GM04504 (cell line): ENCODE data around the gene CIT.
"Not testable (repeated sequence)": the region's sequence is repeated elsewhere in the genome, so short reads cannot be mapped to it uniquely, and the experiment has no call there.

ENCODE experiments used
- DNase-seq: peaks from one replicate; pipeline ENCODE4 v3.0.0-alpha.2; 2012; ENCODE audit warnings: low read depth

Gene CIT

GRCh38 chr12:119729871-119730270 is 147.2 kb downstream of the CIT start:
- DNase-seq = no peak

- no peak for DNase-seq
These were observed 148.7 kb downstream of the CIT start for GRCh38 chr12:119728444-119728745.

GRCh38 chr12:119727600-119728443 is 149.3 kb downstream of the CIT start:
- DNase-seq = no peak

GRCh38 chr12:119725523-119725922 is 151.6 kb downstream of the CIT start:
- DNase-seq = no peak

GRCh38 chr12:119721306-119721705 is 155.8 kb downstream of the CIT start:
- DNase-seq = no peak

GRCh38 chr12:119720349-119720748 is 156.8 kb downstream of the CIT start:
- no peak for DNase-seq

GRCh38 chr12:119718141-119718540 is 159.0 kb downstream of the CIT start:
- no peak for DNase-seq

- no peak for DNase-seq
These were observed 161.9 kb downstream of the CIT start for GRCh38 chr12:119715268-119715620.

- no peak for DNase-seq
These were observed 162.4 kb downstream of the CIT start for GRCh38 chr12:119714614-119715267.

- DNase-seq = no peak
These were observed 163.5 kb downstream of the CIT start for GRCh38 chr12:119713551-119714031.

GRCh38 chr12:119712721-119713120 is 164.4 kb downstream of the CIT start:
- DNase-seq = no peak

GRCh38 chr12:119711693-119712092 is 165.4 kb downstream of the CIT start:
- DNase-seq = no peak

GRCh38 chr12:119710965-119711551 is 166.1 kb downstream of the CIT start:
- no peak for DNase-seq

- no peak for DNase-seq
These were observed 166.7 kb downstream of the CIT start for GRCh38 chr12:119710374-119710964.

- DNase-seq = not testable (repeated sequence)
These were observed 170.7 kb downstream of the CIT start for GRCh38 chr12:119706427-119706826.

GRCh38 chr12:119705182-119705581 is 171.9 kb downstream of the CIT start:
- no peak for DNase-seq

- DNase-seq = peak; percentile 44
These were observed 172.9 kb downstream of the CIT start for GRCh38 chr12:119704065-119704747.

GRCh38 chr12:119700078-119700477 is 177.0 kb downstream of the CIT start:
- no peak for DNase-seq

- DNase-seq = no peak
These were observed 177.8 kb downstream of the CIT start for GRCh38 chr12:119699199-119699760.

GRCh38 chr12:119696943-119697342 is 180.2 kb downstream of the CIT start:
- DNase-seq = no peak

- no peak for DNase-seq
These were observed 182.1 kb downstream of the CIT start for GRCh38 chr12:119695034-119695433.

GRCh38 chr12:119694111-119694510 is 183.0 kb downstream of the CIT start:
- no peak for DNase-seq
